ENCODE results near the gene CKS2. TPM values are rescaled to one million over a fixed set of nuclear protein-coding genes. Genes with fewer than 3 reads are reported as not detected.
"Not testable (repeated sequence)": the region's sequence is repeated elsewhere in the genome, so short reads cannot be mapped to it uniquely, and the experiment has no call there.

The CKS2 gene
- total RNA-seq, 1 experiment from 2014 or later = 132 TPM

DNA sequence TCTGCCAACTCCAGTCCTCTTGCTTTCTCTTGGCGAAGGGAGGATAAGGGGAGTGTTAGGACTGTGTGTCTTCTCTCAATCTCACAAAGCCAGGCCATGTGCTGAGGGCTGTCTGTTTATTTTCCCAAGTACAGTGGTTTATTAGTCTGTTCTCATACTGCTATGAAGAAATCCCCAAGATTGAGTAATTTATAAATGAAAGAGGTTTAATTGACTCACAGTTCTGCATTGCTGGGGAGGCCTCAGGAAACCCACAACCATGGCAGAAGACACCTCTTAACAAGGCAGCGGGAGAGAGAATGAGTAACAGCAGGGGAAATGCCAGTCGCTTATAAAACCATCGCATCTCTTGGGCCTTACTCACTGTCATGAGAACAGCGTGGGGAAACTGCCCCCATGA is 36.2 kb upstream of the CKS2 start:
- Histone ChIP-seq H3K9me3 (ENCODE audit: control insufficient read depth, insufficient read depth, low read depth, low read length) (peaks cover 4% of the 10 kb centered on the region; the same call in 1 of the 2 replicates), H3K27me3 (ENCODE audit: control insufficient read depth, insufficient read depth, low read length) (no peaks in the 10 kb centered on the region), H3K36me3 (ENCODE audit: control insufficient read depth, insufficient read depth, low read length) (no peaks in the 10 kb centered on the region), H3K27ac (ENCODE audit: low read length) (no peak overlapping the region), H3K4me1 (ENCODE audit: control insufficient read depth, insufficient read depth, low read length) (no peaks in the 10 kb centered on the region), H3K4me3 (ENCODE audit: low read depth in 2 of 2, low read length in 2 of 2) (no peak overlapping the region)
- intact Hi-C loops (cut with micrococcal nuclease; ENCODE audit: unreplicated experiment) (loop anchor here (5.0 to 10.0 kb wide), 2 partner anchors 93 to 250 kb away; no protein-coding TSS in a partner anchor), in situ Hi-C loops (cut with HindIII; ENCODE audit: low pct_unique_long_range_greater_than_20kb, low sequenced_read_pairs) (no loop called here)
- TF ChIP-seq TCF7L2 (IDR thresholded peaks at IDR 0.05; ENCODE audit: low read depth, low read length) = no peak
- TF ChIP-seq, protein P1, sequence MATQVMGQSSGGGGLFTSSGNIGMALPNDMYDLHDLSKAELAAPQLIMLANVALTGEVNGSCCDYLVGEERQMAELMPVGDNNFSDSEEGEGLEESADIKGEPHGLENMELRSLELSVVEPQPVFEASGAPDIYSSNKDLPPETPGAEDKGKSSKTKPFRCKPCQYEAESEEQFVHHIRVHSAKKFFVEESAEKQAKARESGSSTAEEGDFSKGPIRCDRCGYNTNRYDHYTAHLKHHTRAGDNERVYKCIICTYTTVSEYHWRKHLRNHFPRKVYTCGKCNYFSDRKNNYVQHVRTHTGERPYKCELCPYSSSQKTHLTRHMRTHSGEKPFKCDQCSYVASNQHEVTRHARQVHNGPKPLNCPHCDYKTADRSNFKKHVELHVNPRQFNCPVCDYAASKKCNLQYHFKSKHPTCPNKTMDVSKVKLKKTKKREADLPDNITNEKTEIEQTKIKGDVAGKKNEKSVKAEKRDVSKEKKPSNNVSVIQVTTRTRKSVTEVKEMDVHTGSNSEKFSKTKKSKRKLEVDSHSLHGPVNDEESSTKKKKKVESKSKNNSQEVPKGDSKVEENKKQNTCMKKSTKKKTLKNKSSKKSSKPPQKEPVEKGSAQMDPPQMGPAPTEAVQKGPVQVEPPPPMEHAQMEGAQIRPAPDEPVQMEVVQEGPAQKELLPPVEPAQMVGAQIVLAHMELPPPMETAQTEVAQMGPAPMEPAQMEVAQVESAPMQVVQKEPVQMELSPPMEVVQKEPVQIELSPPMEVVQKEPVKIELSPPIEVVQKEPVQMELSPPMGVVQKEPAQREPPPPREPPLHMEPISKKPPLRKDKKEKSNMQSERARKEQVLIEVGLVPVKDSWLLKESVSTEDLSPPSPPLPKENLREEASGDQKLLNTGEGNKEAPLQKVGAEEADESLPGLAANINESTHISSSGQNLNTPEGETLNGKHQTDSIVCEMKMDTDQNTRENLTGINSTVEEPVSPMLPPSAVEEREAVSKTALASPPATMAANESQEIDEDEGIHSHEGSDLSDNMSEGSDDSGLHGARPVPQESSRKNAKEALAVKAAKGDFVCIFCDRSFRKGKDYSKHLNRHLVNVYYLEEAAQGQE (IDR thresholded peaks at IDR 0.05; ENCODE audit: insufficient read depth in 1 of 2, low read depth in 2 of 2, low read length in 1 of 2) = no peak
- TF ChIP-seq, protein P2, sequence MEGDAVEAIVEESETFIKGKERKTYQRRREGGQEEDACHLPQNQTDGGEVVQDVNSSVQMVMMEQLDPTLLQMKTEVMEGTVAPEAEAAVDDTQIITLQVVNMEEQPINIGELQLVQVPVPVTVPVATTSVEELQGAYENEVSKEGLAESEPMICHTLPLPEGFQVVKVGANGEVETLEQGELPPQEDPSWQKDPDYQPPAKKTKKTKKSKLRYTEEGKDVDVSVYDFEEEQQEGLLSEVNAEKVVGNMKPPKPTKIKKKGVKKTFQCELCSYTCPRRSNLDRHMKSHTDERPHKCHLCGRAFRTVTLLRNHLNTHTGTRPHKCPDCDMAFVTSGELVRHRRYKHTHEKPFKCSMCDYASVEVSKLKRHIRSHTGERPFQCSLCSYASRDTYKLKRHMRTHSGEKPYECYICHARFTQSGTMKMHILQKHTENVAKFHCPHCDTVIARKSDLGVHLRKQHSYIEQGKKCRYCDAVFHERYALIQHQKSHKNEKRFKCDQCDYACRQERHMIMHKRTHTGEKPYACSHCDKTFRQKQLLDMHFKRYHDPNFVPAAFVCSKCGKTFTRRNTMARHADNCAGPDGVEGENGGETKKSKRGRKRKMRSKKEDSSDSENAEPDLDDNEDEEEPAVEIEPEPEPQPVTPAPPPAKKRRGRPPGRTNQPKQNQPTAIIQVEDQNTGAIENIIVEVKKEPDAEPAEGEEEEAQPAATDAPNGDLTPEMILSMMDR (IDR thresholded peaks at IDR 0.05) = no peak
- no peak for TF ChIP-seq POLR2AphosphoS5 (IDR thresholded peaks at IDR 0.05; ENCODE audit: low read depth, low read length)
- no peak for TF ChIP-seq SIN3A (IDR thresholded peaks at IDR 0.05; ENCODE audit: borderline replicate concordance, insufficient read depth, low read depth, low read length)
- CTCF ChIA-PET = no interaction called here
- no peak for ATAC-seq
- no peak for DNase-seq (ENCODE audit: low read depth, low spot score)
- no TSS peak for BruUV-seq (replicated peaks)
- POLR2A ChIA-PET = no interaction called here

DNA sequence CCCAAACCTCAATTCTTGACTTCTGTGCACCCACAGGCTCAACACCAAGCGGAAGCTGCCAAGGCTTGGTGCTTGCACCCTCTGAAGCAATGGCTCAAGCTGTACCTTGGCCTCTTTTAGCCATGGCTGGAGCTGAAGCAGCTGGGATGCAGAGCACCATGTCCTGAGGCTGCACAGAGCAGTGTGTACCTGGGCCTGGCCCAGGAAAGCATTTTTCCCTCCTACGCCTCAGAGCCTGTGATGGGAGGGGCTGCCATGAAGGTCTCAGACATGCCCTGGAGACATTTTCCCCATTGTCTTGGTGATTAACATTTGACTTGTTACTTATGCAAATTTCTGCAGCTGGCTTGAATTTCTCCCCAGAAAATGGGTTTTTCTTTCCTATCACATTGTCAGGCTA is 35.0 kb upstream of the CKS2 start:
- BruUV-seq (replicated peaks); H3K27me3 ChIP-seq (ENCODE audit: control insufficient read depth, insufficient read depth, low read length); in situ Hi-C loops (cut with HindIII; ENCODE audit: low pct_unique_long_range_greater_than_20kb, low sequenced_read_pairs); H3K4me1 ChIP-seq (ENCODE audit: control insufficient read depth, insufficient read depth, low read length); ATAC-seq; H3K9me3 ChIP-seq (ENCODE audit: control insufficient read depth, insufficient read depth, low read depth, low read length); H3K4me3 ChIP-seq (ENCODE audit: low read depth in 2 of 2, low read length in 2 of 2); CTCF ChIA-PET; POLR2A ChIA-PET; H3K36me3 ChIP-seq (ENCODE audit: control insufficient read depth, insufficient read depth, low read length); DNase-seq (ENCODE audit: low read depth, low spot score); H3K27ac ChIP-seq (ENCODE audit: low read length): not testable (repeated sequence)
- intact Hi-C loops (cut with micrococcal nuclease; ENCODE audit: unreplicated experiment) = loop anchor here (5.0 to 10.0 kb wide), 2 partner anchors 94 to 251 kb away; no protein-coding TSS in a partner anchor

DNA sequence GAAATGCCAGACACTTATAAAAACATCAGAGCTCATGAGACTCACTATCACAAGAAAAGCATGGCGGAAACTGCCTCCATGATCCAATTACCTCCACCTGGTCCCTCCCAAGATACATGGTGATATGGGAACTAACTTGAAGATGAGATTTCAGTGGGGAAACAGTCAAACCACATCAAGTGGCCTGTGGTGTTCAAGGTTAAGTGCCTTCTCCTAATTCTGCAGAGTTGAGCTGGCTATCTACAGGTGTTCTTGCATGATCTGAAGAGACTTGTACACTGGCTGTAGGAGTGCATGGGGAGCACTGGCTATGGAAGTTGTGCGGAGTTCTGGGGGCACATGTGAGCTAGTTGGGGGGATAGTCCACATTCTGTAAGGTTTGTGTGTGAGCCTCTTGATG is 34.0 kb upstream of the CKS2 start:
- Histone ChIP-seq H3K4me1 (ENCODE audit: control insufficient read depth, insufficient read depth, low read length) (no peaks in the 10 kb centered on the region), H3K4me3 (ENCODE audit: low read depth in 2 of 2, low read length in 2 of 2) (no peak overlapping the region), H3K27me3 (ENCODE audit: control insufficient read depth, insufficient read depth, low read length) (no peaks in the 10 kb centered on the region), H3K27ac (ENCODE audit: low read length) (no peak overlapping the region), H3K9me3 (ENCODE audit: control insufficient read depth, insufficient read depth, low read depth, low read length) (peaks cover 4% of the 10 kb centered on the region; the same call in 1 of the 2 replicates), H3K36me3 (ENCODE audit: control insufficient read depth, insufficient read depth, low read length) (no peaks in the 10 kb centered on the region)
- POLR2A ChIA-PET = no interaction called here
- ATAC-seq (no peak), DNase-seq (ENCODE audit: low read depth, low spot score) (no peak)
- BruUV-seq (replicated peaks) = no TSS peak
- intact Hi-C loops (cut with micrococcal nuclease; ENCODE audit: unreplicated experiment) (loop anchor here (5.0 to 10.0 kb wide), 2 partner anchors 95 to 252 kb away; no protein-coding TSS in a partner anchor), in situ Hi-C loops (cut with HindIII; ENCODE audit: low pct_unique_long_range_greater_than_20kb, low sequenced_read_pairs) (no loop called here)
- TF ChIP-seq, protein P2 (IDR thresholded peaks at IDR 0.05) = no peak
- TF ChIP-seq, protein P1 (IDR thresholded peaks at IDR 0.05; ENCODE audit: insufficient read depth in 1 of 2, low read depth in 2 of 2, low read length in 1 of 2) = no peak
- TF ChIP-seq POLR2AphosphoS5 (IDR thresholded peaks at IDR 0.05; ENCODE audit: low read depth, low read length) (no peak), TCF7L2 (IDR thresholded peaks at IDR 0.05; ENCODE audit: low read depth, low read length) (no peak), SIN3A (IDR thresholded peaks at IDR 0.05; ENCODE audit: borderline replicate concordance, insufficient read depth, low read depth, low read length) (no peak)
- CTCF ChIA-PET = no interaction called here
